GM18519 (cell line): ENCODE measurements around the gene PCIF1.

Experiments used
- ATAC-seq: cut with Tn5 transposase; IDR thresholded peaks from one replicate; pipeline ENCODE4 v1.9.1; 2021; ENCODE audit warnings: mild to moderate bottlenecking, moderate library complexity; ENCODE audit not compliant: unreplicated experiment, low FRiP score

Gene PCIF1

GRCh38 chr20:45964006-45964400 is 29.5 kb downstream of the PCIF1 start:
- no peak for ATAC-seq

GRCh38 chr20:45965169-45966002 is 30.9 kb downstream of the PCIF1 start:
- no peak for ATAC-seq

- ATAC-seq, result no peak
Observed at GRCh38 chr20:45967551-45968080, 33.1 kb downstream of the PCIF1 start.

GRCh38 chr20:45968081-45968671 is 33.7 kb downstream of the PCIF1 start:
- no peak for ATAC-seq

- ATAC-seq, result no peak
Observed at GRCh38 chr20:45968801-45969711, 34.6 kb downstream of the PCIF1 start.

- no peak for ATAC-seq
Observed at GRCh38 chr20:45969712-45970634, 35.5 kb downstream of the PCIF1 start.

GRCh38 chr20:45970646-45971424 is 36.4 kb downstream of the PCIF1 start:
- no peak for ATAC-seq

GRCh38 chr20:45971425-45971674 is 36.9 kb downstream of the PCIF1 start:
- peak; percentile 15 for ATAC-seq

GRCh38 chr20:45971675-45972499 is 37.4 kb downstream of the PCIF1 start, which contains the start of gene ZNF335:
Gene ZNF335 (minus strand): TSS chr20:45972203. CDS start chr20:45971410, 793 bp downstream.
- peak; percentile 61 for ATAC-seq

GRCh38 chr20:45972500-45973183 is 38.2 kb downstream of the PCIF1 start:
- ATAC-seq, result no peak

- no peak for ATAC-seq
Observed at GRCh38 chr20:45974896-45975565, 40.5 kb downstream of the PCIF1 start.

- ATAC-seq, result no peak
Observed at GRCh38 chr20:45975686-45976085, 41.2 kb downstream of the PCIF1 start.

- ATAC-seq, result no peak
Observed at GRCh38 chr20:45976086-45976485, 41.6 kb downstream of the PCIF1 start.

GRCh38 chr20:45981261-45981660 is 46.8 kb downstream of the PCIF1 start:
- ATAC-seq, result no peak

GRCh38 chr20:45983279-45983743 is 48.8 kb downstream of the PCIF1 start:
- ATAC-seq, result no peak

- no peak for ATAC-seq
Observed at GRCh38 chr20:45985573-45985972, 51.1 kb downstream of the PCIF1 start.
